GM18511 (cell line): ENCODE data around the gene HIGD1B.
"Not testable (repeated sequence)": the region's sequence is repeated elsewhere in the genome, so short reads cannot be mapped to it uniquely, and the experiment has no call there.

Source experiments
- ATAC-seq: cut with Tn5 transposase; IDR thresholded peaks from one replicate; pipeline ENCODE4 v1.9.1; 2021; ENCODE audit warnings: mild to moderate bottlenecking, moderate library complexity; ENCODE audit not compliant: unreplicated experiment

The HIGD1B gene

GRCh38 chr17:44847586-44847985, at the start of gene HIGD1B:
Gene HIGD1B (plus strand): TSS chr17:44847883. CDS start chr17:44848153, 270 bp downstream.
- ATAC-seq, result no peak

GRCh38 chr17:44798356-44798755, 49.3 kb upstream of the HIGD1B start:
- no peak for ATAC-seq

GRCh38 chr17:44801880-44802279, 45.8 kb upstream of the HIGD1B start:
- ATAC-seq, result no peak

- ATAC-seq, result no peak
These were observed 43.2 kb upstream of the HIGD1B start for GRCh38 chr17:44804302-44805089.

- ATAC-seq, result no peak
These were observed 40.4 kb upstream of the HIGD1B start for GRCh38 chr17:44807093-44807816.

GRCh38 chr17:44807817-44808155, 39.9 kb upstream of the HIGD1B start:
- ATAC-seq, result no peak

GRCh38 chr17:44808156-44808555, 39.5 kb upstream of the HIGD1B start:
- ATAC-seq, result no peak

- ATAC-seq, result not testable (repeated sequence)
These were observed 38.9 kb upstream of the HIGD1B start for GRCh38 chr17:44808656-44809388.

- no peak for ATAC-seq
These were observed 35.4 kb upstream of the HIGD1B start for GRCh38 chr17:44812263-44812662.

- not testable (repeated sequence) for ATAC-seq
These were observed 29.2 kb upstream of the HIGD1B start for GRCh38 chr17:44818508-44818907.

- ATAC-seq, result no peak
These were observed 27.0 kb upstream of the HIGD1B start for GRCh38 chr17:44820631-44821212.

GRCh38 chr17:44825236-44825635, 22.4 kb upstream of the HIGD1B start:
- ATAC-seq, result not testable (repeated sequence)

- ATAC-seq, result no peak
These were observed 21.4 kb upstream of the HIGD1B start for GRCh38 chr17:44826123-44826790.

- no peak for ATAC-seq
These were observed 19.8 kb upstream of the HIGD1B start for GRCh38 chr17:44827863-44828262.

- ATAC-seq, result no peak
These were observed 18.7 kb upstream of the HIGD1B start for GRCh38 chr17:44828919-44829522.

GRCh38 chr17:44829523-44830358, 17.9 kb upstream of the HIGD1B start, which contains the start of gene GJC1:
Gene GJC1 (minus strand): TSS chr17:44830287. CDS start chr17:44805817, 24,470 bp downstream.
- ATAC-seq, result no peak

- no peak for ATAC-seq
These were observed 17.1 kb upstream of the HIGD1B start for GRCh38 chr17:44830359-44831288.

- ATAC-seq, result no peak
These were observed 16.3 kb upstream of the HIGD1B start for GRCh38 chr17:44831371-44831770.
